Measurements from ENCODE around the gene S100A4.
"Not testable (repeated sequence)": the region's sequence is repeated elsewhere in the genome, so short reads cannot be mapped to it uniquely, and the experiment has no call there.

S100A4 gene

GRCh38 chr1:153532181-153532580, 13.4 kb downstream of the S100A4 start:
- peak; percentile 32 for DNase-seq

GRCh38 chr1:153531638-153532037, 14.0 kb downstream of the S100A4 start:
- no peak for DNase-seq

GRCh38 chr1:153527683-153528040, 17.9 kb downstream of the S100A4 start:
- DNase-seq: no peak

GRCh38 chr1:153527023-153527682, 18.5 kb downstream of the S100A4 start:
- DNase-seq: no peak

- peak; percentile 75 for DNase-seq
Observed at GRCh38 chr1:153526132-153526543, 19.5 kb downstream of the S100A4 start.

GRCh38 chr1:153525088-153525728, 20.4 kb downstream of the S100A4 start:
- no peak for DNase-seq

- not testable (repeated sequence) for DNase-seq
Observed at GRCh38 chr1:153522353-153523048, 23.1 kb downstream of the S100A4 start.

- DNase-seq: not testable (repeated sequence)
Observed at GRCh38 chr1:153521808-153522207, 23.8 kb downstream of the S100A4 start.

GRCh38 chr1:153520818-153521476, 24.7 kb downstream of the S100A4 start:
- DNase-seq: no peak

GRCh38 chr1:153520137-153520691, 25.4 kb downstream of the S100A4 start:
- DNase-seq: not testable (repeated sequence)

GRCh38 chr1:153519242-153519641, 26.4 kb downstream of the S100A4 start:
- DNase-seq: no peak

GRCh38 chr1:153515504-153516394, 29.9 kb downstream of the S100A4 start:
- DNase-seq: peak; percentile 68

- DNase-seq: no peak
Observed at GRCh38 chr1:153513666-153514065, 31.9 kb downstream of the S100A4 start.

GRCh38 chr1:153513023-153513422, 32.6 kb downstream of the S100A4 start:
- DNase-seq: no peak

- peak; percentile 90 for DNase-seq
Observed at GRCh38 chr1:153510984-153511410, 34.6 kb downstream of the S100A4 start.

- DNase-seq: peak; percentile 78
Observed at GRCh38 chr1:153509729-153510354, 35.8 kb downstream of the S100A4 start.

GRCh38 chr1:153509036-153509435, 36.6 kb downstream of the S100A4 start:
- no peak for DNase-seq

- no peak for DNase-seq
Observed at GRCh38 chr1:153507926-153508583, 37.6 kb downstream of the S100A4 start.

GRCh38 chr1:153506831-153507413, 38.7 kb downstream of the S100A4 start:
- no peak for DNase-seq

GRCh38 chr1:153506386-153506785, 39.2 kb downstream of the S100A4 start:
- DNase-seq: no peak

GRCh38 chr1:153505576-153505975, 40.0 kb downstream of the S100A4 start:
- no peak for DNase-seq
